Common myeloid progenitor, CD34-positive (primary cell): ENCODE measurements around the gene BICD1.
A peak's percentile ranks its signal among the peaks of the same experiment; 100 is the strongest.

Experiments used
- CTCF ChIA-PET: fragments of 350-600 bp; sonication (Branson Sonifier 250); formaldehyde crosslinking; loops from one replicate; lab custom pipeline; 2021; ENCODE audit warnings: antibody characterized with exemption; lab: Charles Lee
- POLR2A ChIA-PET: fragments of 350-600 bp; sonication (Branson Sonifier 250); formaldehyde crosslinking; loops from one replicate; lab custom pipeline; 2021; ENCODE audit warnings: antibody characterized with exemption; lab: Charles Lee
- DNase-seq, 3 donors: peaks; one replicate each; pipeline versions ENCODE4 v3.0.0 to v3.0.0-alpha.2; 2013
- H3K27ac ChIP-seq, 2 experiments: 1 replicate in 1 of 2; 2 replicates in 1 of 2; pipeline ENCODE4 v1.7.0; 2013; ENCODE audit warnings: inconsistent platforms in 2 of 2, low read length in 2 of 2, mild to moderate bottlenecking in 2 of 2, low read depth in 1 of 2, moderate library complexity in 1 of 2; ENCODE audit not compliant: severe bottlenecking in 2 of 2, insufficient read depth in 1 of 2, poor library complexity in 1 of 2
- H3K27me3 ChIP-seq, 5 experiments: replicated peaks in 2 of 5; 1 replicate in 3 of 5; 2 replicates in 2 of 5; pipeline versions ENCODE4 v1.6.1 to v1.7.0; 2013; ENCODE audit warnings: low read length in 4 of 5, mild to moderate bottlenecking in 2 of 5, moderate library complexity in 2 of 5, inconsistent platforms in 1 of 5; ENCODE audit not compliant: insufficient read depth in 5 of 5, control insufficient read depth in 4 of 5
- H3K36me3 ChIP-seq, 4 experiments: 1 replicate in 2 of 4; 2 replicates in 2 of 4; pipeline versions ENCODE4 v1.6.1 to v1.7.0; 2013; ENCODE audit warnings: low read length in 3 of 4, control low read depth in 1 of 4, mild to moderate bottlenecking in 1 of 4; ENCODE audit not compliant: control insufficient read depth in 4 of 4, insufficient read depth in 4 of 4
- H3K4me1 ChIP-seq, 4 experiments: 1 replicate in 3 of 4; 2 replicates in 1 of 4; pipeline versions ENCODE4 v1.6.1 to v1.7.1; 2013; ENCODE audit warnings: low read length in 3 of 4, mild to moderate bottlenecking in 3 of 4, control low read depth in 1 of 4, inconsistent platforms in 1 of 4, moderate library complexity in 1 of 4; ENCODE audit not compliant: control insufficient read depth in 4 of 4, insufficient read depth in 4 of 4; ENCODE audit errors: control extremely low read depth in 1 of 4
- H3K4me3 ChIP-seq, 7 experiments: 1 replicate in 4 of 7; 2 replicates in 3 of 7; pipeline versions ENCODE4 v1.5.1 to v1.7.0; 2013; ENCODE audit warnings: mild to moderate bottlenecking in 7 of 7, low read length in 6 of 7, moderate library complexity in 6 of 7, inconsistent platforms in 2 of 7, low read depth in 2 of 7, control low read depth in 1 of 7; ENCODE audit not compliant: insufficient read depth in 4 of 7, control insufficient read depth in 1 of 7; ENCODE audit errors: extremely low read depth in 1 of 7
- H3K9me3 ChIP-seq, 5 experiments: 1 replicate in 4 of 5; 2 replicates in 1 of 5; pipeline versions ENCODE4 v1.6.1 to v1.7.1; 2013; ENCODE audit warnings: low read length in 4 of 5, mild to moderate bottlenecking in 2 of 5, inconsistent platforms in 1 of 5, low read depth in 1 of 5, moderate library complexity in 1 of 5; ENCODE audit not compliant: control insufficient read depth in 4 of 5, insufficient read depth in 2 of 5; ENCODE audit errors: control extremely low read depth in 1 of 5
- WGBS: methylation state at CpG from one replicate; pipeline ENCODE4 v1.1.5; 2013; ENCODE audit not compliant: insufficient coverage; 5-methylcytosine and 5-hydroxymethylcytosine counted together

Gene BICD1

DNA sequence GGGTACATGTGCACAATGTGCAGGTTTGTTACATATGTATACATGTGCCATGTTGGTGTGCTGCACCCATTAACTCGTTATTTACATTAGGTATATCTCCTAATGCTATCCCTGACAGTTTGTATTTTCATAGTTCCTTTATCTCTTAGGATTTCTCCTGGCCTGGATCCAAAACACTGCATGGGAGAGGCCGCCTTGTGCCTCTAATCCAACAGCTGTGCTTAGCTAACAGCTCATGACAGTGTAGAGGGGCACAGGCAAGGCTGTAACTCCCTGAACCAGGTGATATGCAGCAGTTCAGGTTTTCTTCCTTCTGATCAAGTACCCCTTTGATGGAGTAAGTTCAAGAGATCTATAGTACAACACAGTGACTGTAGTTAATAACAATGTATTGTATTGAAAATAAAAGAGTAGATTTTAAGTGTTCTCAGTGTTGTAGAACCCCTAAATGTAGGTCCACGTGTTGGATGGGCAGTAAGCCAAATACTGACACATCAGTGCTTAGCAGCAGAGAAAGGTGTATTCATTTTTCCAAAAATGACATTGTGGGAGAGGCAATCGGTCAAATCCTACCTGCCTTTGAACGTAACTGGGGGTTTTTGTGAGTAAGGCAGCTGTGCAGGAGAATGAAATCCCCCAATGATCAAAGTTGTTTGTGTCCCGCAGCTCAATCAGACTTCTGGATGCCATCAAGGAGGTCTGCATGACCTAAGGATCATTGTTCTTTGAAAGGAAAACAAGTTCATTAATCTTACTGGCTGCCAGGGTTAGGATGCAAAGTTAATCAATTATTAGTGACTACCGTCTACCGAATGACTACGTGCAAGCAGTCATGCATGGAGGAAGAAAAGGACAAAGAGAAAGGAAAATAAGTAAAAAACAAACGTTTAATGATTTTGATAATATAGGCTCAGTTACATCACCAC, 203.4 kb downstream of the BICD1 start:
- POLR2A ChIA-PET, result interaction anchor here (0.6 kb wide), 1 partner anchor 31 kb away, joined by 3 read pairs; no protein-coding TSS in a partner anchor
- no peak for DNase-seq
- WGBS, result 95% methylated on average over 8 of the region's 10 CpGs

DNA sequence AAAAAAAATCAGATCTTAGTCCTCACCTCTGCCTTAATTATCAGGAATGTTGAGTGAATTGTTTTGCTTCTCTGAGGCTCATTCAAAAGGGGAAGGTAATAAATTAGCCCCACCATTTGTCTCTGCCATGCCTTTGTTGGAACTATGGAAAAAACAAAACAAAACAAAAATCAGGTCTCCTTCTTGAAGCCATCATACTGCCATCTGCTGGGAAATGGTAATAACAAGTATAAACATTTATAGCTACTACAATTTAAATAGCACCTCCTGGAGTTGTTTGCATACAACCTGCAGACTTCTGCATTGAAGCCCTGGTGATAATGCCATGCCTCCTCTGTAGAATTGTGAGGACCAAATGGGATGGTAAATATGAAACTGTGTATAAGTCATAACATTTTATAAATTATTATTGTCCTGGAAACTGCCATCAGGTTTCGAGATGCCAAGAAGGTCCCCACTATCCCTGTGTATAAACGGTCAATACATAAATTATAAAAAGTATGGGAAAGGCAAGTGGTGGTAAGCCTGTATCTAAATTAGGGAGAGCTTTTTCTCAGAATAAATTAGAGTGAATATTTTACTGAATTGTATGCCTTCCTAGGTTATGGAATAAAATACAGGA, 205.5 kb downstream of the BICD1 start:
- Histone ChIP-seq H3K27ac (no peak overlapping the region), H3K4me1 (peaks cover 0 to 5% (median 1%) of the 10 kb centered on the region in 4 experiments), H3K4me3 (peak overlapping the region in 1 of 7 experiments; percentile 16), H3K27me3 (no peaks in the 10 kb centered on the region), H3K9me3 (no peaks in the 10 kb centered on the region), H3K36me3 (peaks cover 0 to 2% (median 0%) of the 10 kb centered on the region in 4 experiments)
- WGBS, result no CpG with 5 or more reads among the region's 2 CpGs
- ChIA-PET POLR2A (interaction anchor here (0.5 kb wide), 1 partner anchor 44 kb away, joined by 3 read pairs; no protein-coding TSS in a partner anchor), CTCF (interaction anchor here (0.8 to 8.4 kb wide), 13 partner anchors 10 to 659 kb away, joined by 3 to 69 read pairs (median 4); no protein-coding TSS in a partner anchor)
- peak; percentile 88 to 93 (median 92) for DNase-seq

More for the DNA sequence above, 203.4 kb downstream of the BICD1 start:
- Histone ChIP-seq H3K36me3 (peaks cover 0 to 5% (median 2%) of the 10 kb centered on the region in 4 experiments), H3K4me1 (peaks cover 0 to 5% (median 1%) of the 10 kb centered on the region in 4 experiments), H3K4me3 (no peak overlapping the region), H3K9me3 (no peaks in the 10 kb centered on the region), H3K27me3 (no peaks in the 10 kb centered on the region), H3K27ac (no peak overlapping the region)
- CTCF ChIA-PET, result interaction anchor here (0.6 to 8.4 kb wide), 8 partner anchors 10 to 1010 kb away, joined by 3 to 69 read pairs (median 3); no protein-coding TSS in a partner anchor

DNA sequence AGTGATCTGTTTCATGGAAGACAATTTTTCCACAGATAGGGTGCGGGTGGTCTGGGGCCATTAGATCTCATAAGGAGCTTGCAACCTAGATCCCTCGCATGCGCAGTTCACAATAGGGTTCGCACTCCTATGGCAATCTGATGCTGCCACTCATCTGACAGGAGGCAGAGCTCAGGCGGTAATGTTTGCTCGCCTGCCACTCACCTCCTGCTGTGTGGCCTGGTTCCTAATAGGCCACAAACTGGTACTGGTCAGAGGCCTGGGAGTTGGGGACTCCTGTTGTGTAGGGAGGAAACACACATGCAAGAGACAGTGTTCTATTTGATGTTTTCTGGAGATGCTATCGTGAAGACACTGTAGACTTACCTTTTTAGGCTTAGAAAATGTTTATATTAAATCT, 215.7 kb downstream of the BICD1 start:
- Histone ChIP-seq H3K27me3 (no peaks in the 10 kb centered on the region), H3K4me3 (no peak overlapping the region), H3K36me3 (peaks cover 0 to 2% (median under 1%) of the 10 kb centered on the region in 4 experiments), H3K9me3 (no peaks in the 10 kb centered on the region), H3K4me1 (no peaks in the 10 kb centered on the region), H3K27ac (no peak overlapping the region)
- ChIA-PET POLR2A (no interaction called here), CTCF (interaction anchor here (1.4 to 1.5 kb wide), 2 partner anchors 10 to 669 kb away, joined by 4 to 5 read pairs; no protein-coding TSS in a partner anchor)
- WGBS, result 99% methylated on average over 7 of the region's 7 CpGs
- no peak for DNase-seq

DNA sequence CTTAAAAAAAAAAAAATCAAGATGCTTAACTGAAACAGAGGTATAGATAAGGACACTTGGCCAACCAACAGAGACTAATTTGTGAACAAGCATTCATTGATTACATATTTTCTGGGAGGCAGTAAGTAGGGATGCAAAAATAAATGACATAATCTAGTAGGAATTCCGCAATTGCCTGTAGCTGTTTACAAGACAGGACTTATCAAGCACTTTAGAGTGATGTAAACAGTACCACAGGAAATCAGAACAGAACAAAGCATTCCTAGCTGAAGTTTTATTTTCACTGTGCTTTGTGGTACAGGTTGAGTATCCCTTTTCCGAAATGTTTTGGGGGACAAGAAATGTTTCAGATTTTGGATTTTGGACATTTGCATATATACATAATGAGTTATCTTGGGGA, 224.5 kb downstream of the BICD1 start:
- no peak for DNase-seq
- H3K36me3 ChIP-seq, result peaks cover 3 to 14% (median 9%) of the 10 kb centered on the region in 4 experiments
- H3K4me3 ChIP-seq, result no peak overlapping the region
- ChIA-PET POLR2A (no interaction called here), CTCF (no interaction called here)
- H3K27me3 ChIP-seq, result no peaks in the 10 kb centered on the region
- WGBS, result 100% methylated on average over 1 of the region's 2 CpGs
- H3K27ac ChIP-seq, result no peak overlapping the region
- no peaks in the 10 kb centered on the region for H3K4me1 ChIP-seq
- H3K9me3 ChIP-seq, result no peaks in the 10 kb centered on the region

DNA sequence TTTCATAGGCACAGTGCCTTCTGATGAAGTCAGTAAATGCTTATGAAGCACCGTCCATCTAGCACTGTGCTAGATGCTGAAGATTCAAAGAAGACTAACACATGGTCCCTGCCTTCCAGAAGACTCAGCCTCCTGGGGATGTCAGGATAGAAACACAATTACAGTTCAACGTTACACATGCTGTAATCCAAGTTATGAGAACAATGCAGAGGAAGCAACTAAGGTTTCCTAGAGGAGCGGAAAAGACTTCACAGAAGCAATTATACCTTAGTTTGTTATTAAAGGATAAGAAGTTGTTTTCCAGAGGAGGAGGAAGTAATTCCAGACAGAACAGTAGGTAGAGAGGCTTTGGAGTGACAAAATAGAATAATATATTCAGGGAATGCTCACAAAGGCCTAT, 225.8 kb downstream of the BICD1 start:
- Histone ChIP-seq H3K4me1 (no peaks in the 10 kb centered on the region), H3K36me3 (peaks cover 6 to 14% (median 9%) of the 10 kb centered on the region in 4 experiments), H3K9me3 (no peaks in the 10 kb centered on the region), H3K27ac (no peak overlapping the region), H3K27me3 (no peaks in the 10 kb centered on the region), H3K4me3 (no peak overlapping the region)
- WGBS, result 100% methylated on average over 3 of the region's 3 CpGs
- ChIA-PET CTCF (no interaction called here), POLR2A (no interaction called here)
- no peak for DNase-seq

DNA sequence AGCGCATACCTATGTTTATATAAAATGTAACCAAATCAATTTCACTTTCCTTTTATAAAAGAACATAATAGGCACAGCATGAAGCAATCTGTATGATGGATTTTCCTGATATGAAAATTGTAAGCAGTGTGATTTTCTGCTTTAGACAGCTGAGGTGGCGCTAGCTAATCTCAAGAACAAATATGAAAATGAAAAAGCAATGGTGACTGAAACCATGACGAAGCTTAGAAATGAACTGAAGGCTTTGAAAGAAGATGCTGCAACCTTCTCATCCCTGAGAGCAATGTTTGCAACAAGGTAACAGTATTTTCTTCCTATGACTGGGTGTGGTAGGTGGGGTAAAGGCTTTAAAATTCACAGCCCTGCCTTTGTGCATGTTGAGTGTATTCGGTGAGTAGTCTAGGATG, 227.7 kb downstream of the BICD1 start:
- H3K27ac ChIP-seq, result no peak overlapping the region
- no peaks in the 10 kb centered on the region for H3K9me3 ChIP-seq
- no peak for DNase-seq
- H3K4me1 ChIP-seq, result no peaks in the 10 kb centered on the region
- 93% methylated on average over 3 of the region's 4 CpGs for WGBS
- H3K36me3 ChIP-seq, result peaks cover 8 to 18% (median 12%) of the 10 kb centered on the region in 4 experiments
- ChIA-PET CTCF (interaction anchor here (0.9 to 1.5 kb wide), 2 partner anchors 9 to 71 kb away, joined by 3 read pairs; no protein-coding TSS in a partner anchor), POLR2A (no interaction called here)
- H3K27me3 ChIP-seq, result no peaks in the 10 kb centered on the region
- H3K4me3 ChIP-seq, result no peak overlapping the region
